ENCODE data around the gene ROBO1. TPM values are rescaled to one million over a fixed set of nuclear protein-coding genes. Genes with fewer than 3 reads are reported as not detected.

Gene ROBO1
- total RNA-seq, 1 donor from 2014 or later = 31.7 TPM

- DNase-seq (ENCODE audit: low read depth) = no peak
- Histone ChIP-seq H3K36me3 (ENCODE audit: control insufficient read depth, insufficient read depth, low read length) (no peaks in the 10 kb centered on the region), H3K27me3 (ENCODE audit: control insufficient read depth, insufficient read depth, low read length) (no peaks in the 10 kb centered on the region), H3K4me3 (ENCODE audit: low read depth, low read length) (no peak overlapping the region)
- TF ChIP-seq CTCF (IDR thresholded peaks at IDR 0.05; ENCODE audit: insufficient read depth, low read length, poor library complexity, severe bottlenecking) = peak; percentile 54
These were observed 735.0 kb downstream of the ROBO1 start for GRCh38 chr3:79032686-79033318.

- H3K36me3 ChIP-seq (ENCODE audit: control insufficient read depth, insufficient read depth, low read length) = no peaks in the 10 kb centered on the region
- no peak for DNase-seq (ENCODE audit: low read depth)
- no peak overlapping the region for H3K4me3 ChIP-seq (ENCODE audit: low read depth, low read length)
- H3K27me3 ChIP-seq (ENCODE audit: control insufficient read depth, insufficient read depth, low read length) = no peaks in the 10 kb centered on the region
- TF ChIP-seq CTCF (IDR thresholded peaks at IDR 0.05; ENCODE audit: insufficient read depth, low read length, poor library complexity, severe bottlenecking) = no peak
These were observed 737.6 kb downstream of the ROBO1 start for GRCh38 chr3:79030157-79030556.

- Histone ChIP-seq H3K27me3 (ENCODE audit: control insufficient read depth, insufficient read depth, low read length) (no peaks in the 10 kb centered on the region), H3K36me3 (ENCODE audit: control insufficient read depth, insufficient read depth, low read length) (no peaks in the 10 kb centered on the region), H3K4me3 (ENCODE audit: low read depth, low read length) (no peak overlapping the region)
- DNase-seq (ENCODE audit: low read depth) = no peak
- TF ChIP-seq CTCF (IDR thresholded peaks at IDR 0.05; ENCODE audit: insufficient read depth, low read length, poor library complexity, severe bottlenecking) = no peak
These were observed 738.9 kb downstream of the ROBO1 start for GRCh38 chr3:79028916-79029315.

- no peak overlapping the region for H3K4me3 ChIP-seq (ENCODE audit: low read depth, low read length)
- no peak for DNase-seq (ENCODE audit: low read depth)
- no peak for TF ChIP-seq CTCF (IDR thresholded peaks at IDR 0.05; ENCODE audit: insufficient read depth, low read length, poor library complexity, severe bottlenecking)
- no peaks in the 10 kb centered on the region for H3K27me3 ChIP-seq (ENCODE audit: control insufficient read depth, insufficient read depth, low read length)
- no peaks in the 10 kb centered on the region for H3K36me3 ChIP-seq (ENCODE audit: control insufficient read depth, insufficient read depth, low read length)
These were observed 740.2 kb downstream of the ROBO1 start for GRCh38 chr3:79027593-79027992.

- Histone ChIP-seq H3K36me3 (ENCODE audit: control insufficient read depth, insufficient read depth, low read length) (no peaks in the 10 kb centered on the region), H3K27me3 (ENCODE audit: control insufficient read depth, insufficient read depth, low read length) (no peaks in the 10 kb centered on the region), H3K4me3 (ENCODE audit: low read depth, low read length) (no peak overlapping the region)
- TF ChIP-seq CTCF (IDR thresholded peaks at IDR 0.05; ENCODE audit: insufficient read depth, low read length, poor library complexity, severe bottlenecking) = no peak
- no peak for DNase-seq (ENCODE audit: low read depth)
These were observed 747.9 kb downstream of the ROBO1 start for GRCh38 chr3:79019924-79020173.

GRCh38 chr3:79019137-79019923, 748.5 kb downstream of the ROBO1 start:
- peak; percentile 67 for DNase-seq (ENCODE audit: low read depth)
- no peak for TF ChIP-seq CTCF (IDR thresholded peaks at IDR 0.05; ENCODE audit: insufficient read depth, low read length, poor library complexity, severe bottlenecking)
- no peaks in the 10 kb centered on the region for H3K27me3 ChIP-seq (ENCODE audit: control insufficient read depth, insufficient read depth, low read length)
- H3K4me3 ChIP-seq (ENCODE audit: low read depth, low read length) = peak overlapping the region; percentile 68
- no peaks in the 10 kb centered on the region for H3K36me3 ChIP-seq (ENCODE audit: control insufficient read depth, insufficient read depth, low read length)
